Stimulated activated memory B cell treated with anti-CD40 and anti-IgM and Interleukin-4, amounts not matched to agents 10 μg/mL and 1 μg/mL and 100 μg/mL, for 72 hours (primary cell): Measurements from ENCODE around the gene WDFY2.
A peak's percentile ranks its signal among the peaks of the same experiment; 100 is the strongest.

Source experiments
- ATAC-seq: fragments of 150-1000 bp; cut with Tn5 transposase; 2 replicates; pipeline ENCODE4 v1.10.0; 2021
- H3K27ac Mint-ChIP-seq: one replicate; pipeline ENCODE4 v1.8.0; 2022; ENCODE audit warnings: mild to moderate bottlenecking, mixed read lengths
- H3K27me3 Mint-ChIP-seq: one replicate; pipeline ENCODE4 v1.8.0; 2022; ENCODE audit warnings: mixed read lengths
- H3K36me3 Mint-ChIP-seq: one replicate; pipeline ENCODE4 v1.8.0; 2022; ENCODE audit warnings: mixed read lengths
- H3K4me1 Mint-ChIP-seq: one replicate; pipeline ENCODE4 v1.8.0; 2022; ENCODE audit warnings: mixed read lengths
- H3K4me3 Mint-ChIP-seq: one replicate; pipeline ENCODE4 v1.8.0; 2022; ENCODE audit warnings: mild to moderate bottlenecking, moderate library complexity, mixed read lengths
- H3K9me3 Mint-ChIP-seq: one replicate; pipeline ENCODE4 v1.8.0; 2022; ENCODE audit warnings: mixed read lengths

Gene WDFY2

DNA sequence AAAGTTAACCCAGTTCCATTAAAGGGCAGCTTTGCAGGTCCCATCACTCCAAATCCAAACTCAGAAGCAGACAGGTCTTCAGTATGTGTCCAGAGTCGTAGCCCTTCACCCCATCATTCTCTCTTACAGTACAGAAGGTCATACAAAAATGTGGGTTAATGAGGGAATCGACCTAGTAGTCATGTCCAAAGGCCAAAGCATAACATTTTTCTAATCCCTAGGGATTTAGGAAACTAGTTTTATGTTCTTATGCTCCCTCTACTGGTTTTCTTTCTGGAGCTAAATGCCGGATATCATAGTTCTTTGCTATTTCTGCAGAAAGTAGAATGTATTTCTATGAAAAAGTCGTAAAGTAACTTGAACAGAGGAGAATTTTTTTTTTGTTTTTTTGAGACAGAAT is 147.5 kb downstream of the WDFY2 start:
- H3K36me3 Mint-ChIP-seq = peaks cover 21% of the 10 kb centered on the region
- H3K4me1 Mint-ChIP-seq = no peaks in the 10 kb centered on the region
- no peak overlapping the region for H3K27ac Mint-ChIP-seq
- H3K9me3 Mint-ChIP-seq = no peaks in the 10 kb centered on the region
- H3K27me3 Mint-ChIP-seq = no peaks in the 10 kb centered on the region
- no peak for ATAC-seq
- H3K4me3 Mint-ChIP-seq = no peak overlapping the region

DNA sequence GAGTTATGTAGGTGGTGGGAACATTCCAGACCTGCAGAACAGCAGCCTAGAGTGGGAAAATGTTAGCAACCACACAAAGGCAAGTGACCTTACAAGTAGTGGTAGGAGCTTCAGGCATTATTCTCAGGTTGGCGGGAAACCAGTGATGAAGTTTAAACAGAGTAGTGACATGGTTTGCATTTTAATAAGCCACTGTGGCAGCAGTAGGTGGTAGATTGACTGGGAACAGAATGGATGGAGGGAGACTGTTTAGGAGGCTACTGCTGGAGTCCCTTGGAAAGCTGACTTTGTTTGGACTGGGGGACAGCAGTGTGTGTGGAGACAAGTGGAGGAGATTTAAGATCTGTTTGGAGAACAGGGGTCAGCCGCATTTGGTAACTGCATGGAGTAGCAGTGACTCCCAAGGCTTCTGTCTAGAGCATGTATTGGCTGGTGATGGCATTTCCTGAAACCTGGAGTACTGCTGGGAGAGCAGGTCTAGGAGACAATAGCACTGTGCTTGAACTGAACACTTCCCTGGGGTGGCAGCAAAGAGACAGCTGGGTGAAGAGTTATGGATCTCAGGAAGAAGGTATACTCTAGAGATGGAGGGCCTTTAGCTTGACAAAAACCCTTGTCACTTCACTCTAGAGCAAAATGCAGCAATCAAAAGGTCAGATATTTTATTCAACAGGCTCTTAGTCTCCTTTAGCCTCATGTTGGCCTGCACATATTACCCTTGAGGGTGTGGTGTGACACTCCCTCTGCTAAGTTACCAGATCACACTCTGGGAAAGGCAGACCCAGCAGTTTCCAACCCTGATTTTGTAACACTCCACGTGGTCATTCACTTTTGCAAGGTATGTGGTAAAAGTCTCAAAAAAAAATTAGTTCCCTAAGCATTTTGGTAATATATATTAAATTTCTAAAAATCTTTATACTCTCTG is 149.4 kb downstream of the WDFY2 start:
- H3K9me3 Mint-ChIP-seq = no peaks in the 10 kb centered on the region
- H3K4me3 Mint-ChIP-seq = no peak overlapping the region
- no peak overlapping the region for H3K27ac Mint-ChIP-seq

DNA sequence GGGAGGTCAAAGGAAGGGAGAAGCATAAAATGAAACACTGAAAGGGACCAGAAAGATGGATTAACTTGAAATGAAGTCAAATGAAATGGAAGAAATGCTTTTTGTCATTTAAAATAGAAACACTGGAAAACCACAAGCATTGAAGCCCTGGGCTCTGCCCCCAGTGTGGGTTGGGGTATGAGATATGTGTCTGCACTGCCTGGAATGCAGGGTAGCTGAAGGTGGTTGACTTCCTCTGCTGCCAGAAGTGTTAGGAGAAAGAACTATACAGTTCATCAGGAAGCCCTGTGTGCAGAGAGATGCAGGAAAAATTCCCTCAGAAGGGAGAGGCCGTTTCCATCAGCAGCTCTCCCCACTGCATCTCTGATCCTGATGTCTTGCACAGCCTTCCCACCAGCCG is 150.5 kb downstream of the WDFY2 start:
- no peaks in the 10 kb centered on the region for H3K9me3 Mint-ChIP-seq
- peaks cover 34% of the 10 kb centered on the region for H3K36me3 Mint-ChIP-seq
- H3K27me3 Mint-ChIP-seq = no peaks in the 10 kb centered on the region
- H3K4me3 Mint-ChIP-seq = no peak overlapping the region
- ATAC-seq = no peak
- H3K27ac Mint-ChIP-seq = no peak overlapping the region
- H3K4me1 Mint-ChIP-seq = no peaks in the 10 kb centered on the region

More for the DNA sequence above, 149.4 kb downstream of the WDFY2 start:
- ATAC-seq = no peak
- H3K4me1 Mint-ChIP-seq = no peaks in the 10 kb centered on the region
- peaks cover 23% of the 10 kb centered on the region for H3K36me3 Mint-ChIP-seq
- no peaks in the 10 kb centered on the region for H3K27me3 Mint-ChIP-seq

DNA sequence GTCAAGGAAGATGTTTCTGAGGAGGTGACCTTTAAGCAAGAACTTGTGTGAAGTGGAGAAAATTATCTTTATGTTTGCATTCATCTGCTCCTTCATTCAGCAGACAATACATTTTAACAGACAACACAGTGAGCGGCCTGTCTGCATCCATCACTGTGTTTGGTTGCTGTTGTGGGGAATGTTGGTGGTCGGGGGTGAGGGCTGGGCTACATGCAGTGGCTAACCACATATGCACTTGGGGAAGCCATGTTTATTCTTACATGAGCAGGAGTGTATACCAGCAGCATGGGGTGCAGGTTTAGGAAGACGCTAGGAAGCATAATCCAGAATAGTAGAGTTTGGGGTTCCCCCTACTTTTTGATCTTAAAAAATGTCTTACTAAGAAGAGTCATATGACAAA is 153.3 kb downstream of the WDFY2 start:
- Mint-ChIP-seq H3K27ac (no peak overlapping the region), H3K27me3 (no peaks in the 10 kb centered on the region)

DNA sequence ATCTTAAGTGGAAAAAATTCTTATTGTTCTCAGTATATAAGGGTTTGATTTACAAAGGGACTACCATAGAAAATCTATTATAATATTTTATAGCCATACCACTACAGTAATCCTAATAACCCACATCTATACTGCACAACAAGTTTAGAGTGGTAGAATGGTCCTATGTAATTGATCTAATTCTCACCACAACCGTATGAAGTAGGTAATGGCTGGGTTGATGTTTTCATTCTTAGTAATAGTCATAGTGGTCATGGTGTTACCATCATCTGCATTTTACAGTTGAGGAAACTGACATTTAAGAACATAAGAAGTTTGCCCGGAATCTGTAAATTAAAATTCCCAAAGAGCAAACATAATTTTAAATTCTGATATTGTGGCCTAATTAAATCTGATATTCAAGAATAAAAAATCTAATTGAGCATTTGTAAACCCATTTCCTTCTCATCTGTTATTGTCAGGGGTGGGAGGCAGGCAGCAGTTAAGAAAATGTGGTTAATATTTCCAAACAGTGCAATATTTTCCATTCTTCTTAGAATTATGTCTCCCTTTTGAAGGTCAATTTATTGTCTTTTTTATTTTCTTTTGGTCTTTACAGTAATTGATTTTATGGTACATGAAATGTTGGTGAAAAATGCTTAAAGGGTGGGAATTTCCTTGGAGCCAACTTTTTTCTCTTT is 154.1 kb downstream of the WDFY2 start:
- no peaks in the 10 kb centered on the region for H3K27me3 Mint-ChIP-seq
- H3K27ac Mint-ChIP-seq = peak overlapping the region; percentile 72
- no peak overlapping the region for H3K4me3 Mint-ChIP-seq
- peaks cover 56% of the 10 kb centered on the region for H3K36me3 Mint-ChIP-seq
- H3K4me1 Mint-ChIP-seq = no peaks in the 10 kb centered on the region
- ATAC-seq = peak; percentile 77
- H3K9me3 Mint-ChIP-seq = no peaks in the 10 kb centered on the region

More for the DNA sequence above, 153.3 kb downstream of the WDFY2 start:
- Mint-ChIP-seq H3K4me1 (no peaks in the 10 kb centered on the region), H3K36me3 (peaks cover 53% of the 10 kb centered on the region), H3K4me3 (no peak overlapping the region), H3K9me3 (no peaks in the 10 kb centered on the region)
- ATAC-seq = no peak

DNA sequence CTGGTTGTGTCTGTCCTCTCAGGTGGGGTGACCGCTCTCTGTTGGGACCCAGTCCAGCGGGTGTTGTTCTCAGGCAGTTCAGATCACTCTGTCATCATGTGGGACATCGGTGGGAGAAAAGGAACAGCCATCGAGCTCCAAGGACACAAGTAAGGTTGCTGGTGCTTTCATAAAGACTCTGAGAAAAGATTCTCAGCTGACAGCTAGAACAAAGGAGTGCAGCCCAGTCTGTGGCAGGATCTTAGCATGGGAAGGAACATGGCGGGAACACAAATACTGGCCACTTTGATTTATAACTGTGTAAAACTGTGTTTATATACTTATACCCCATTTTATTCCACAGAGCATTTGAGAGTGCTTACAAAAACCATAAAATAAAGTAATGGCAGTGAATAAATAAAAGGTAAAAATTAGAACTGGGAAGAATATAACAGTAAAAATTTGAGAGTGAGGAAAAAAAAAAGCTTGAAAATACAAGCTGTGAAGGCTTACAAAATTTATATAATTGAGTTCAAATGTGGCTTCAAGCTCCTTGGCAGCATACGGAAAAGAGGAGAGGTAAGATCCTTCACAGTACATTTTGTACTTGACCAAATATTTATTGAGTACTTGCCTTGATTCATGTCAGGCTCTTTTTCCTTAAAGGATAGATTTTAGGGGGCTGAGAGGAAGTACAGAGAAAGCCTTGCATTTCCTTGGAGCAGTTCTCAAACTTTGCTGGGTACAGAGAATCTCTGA is 154.9 kb downstream of the WDFY2 start:
- Mint-ChIP-seq H3K27ac (peak overlapping the region; percentile 72), H3K4me3 (no peak overlapping the region), H3K27me3 (no peaks in the 10 kb centered on the region), H3K4me1 (no peaks in the 10 kb centered on the region), H3K9me3 (no peaks in the 10 kb centered on the region), H3K36me3 (peaks cover 58% of the 10 kb centered on the region)
- no peak for ATAC-seq

DNA sequence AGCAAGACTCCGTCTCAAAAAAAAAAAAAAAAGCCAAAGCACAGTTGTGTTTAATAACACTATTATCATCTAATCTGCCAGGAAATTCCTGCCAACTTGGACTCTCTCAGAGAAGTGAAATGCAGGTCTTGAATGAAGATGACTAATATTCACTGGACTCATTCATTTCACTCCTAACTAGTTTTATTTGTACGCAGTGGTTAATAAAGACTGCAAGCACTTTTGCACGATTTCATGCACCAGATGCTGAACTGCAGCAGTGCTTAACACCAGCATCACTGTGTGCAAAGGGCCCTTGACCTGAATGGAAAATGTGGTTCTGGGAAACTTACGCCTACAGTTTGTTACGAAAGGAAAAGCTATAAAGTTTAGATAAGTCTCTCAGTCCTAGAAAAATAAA is 156.4 kb downstream of the WDFY2 start:
- ATAC-seq = no peak
- Mint-ChIP-seq H3K27ac (peak overlapping the region; percentile 46), H3K4me3 (no peak overlapping the region), H3K27me3 (no peaks in the 10 kb centered on the region), H3K4me1 (no peaks in the 10 kb centered on the region), H3K36me3 (peaks cover 59% of the 10 kb centered on the region), H3K9me3 (no peaks in the 10 kb centered on the region)

DNA sequence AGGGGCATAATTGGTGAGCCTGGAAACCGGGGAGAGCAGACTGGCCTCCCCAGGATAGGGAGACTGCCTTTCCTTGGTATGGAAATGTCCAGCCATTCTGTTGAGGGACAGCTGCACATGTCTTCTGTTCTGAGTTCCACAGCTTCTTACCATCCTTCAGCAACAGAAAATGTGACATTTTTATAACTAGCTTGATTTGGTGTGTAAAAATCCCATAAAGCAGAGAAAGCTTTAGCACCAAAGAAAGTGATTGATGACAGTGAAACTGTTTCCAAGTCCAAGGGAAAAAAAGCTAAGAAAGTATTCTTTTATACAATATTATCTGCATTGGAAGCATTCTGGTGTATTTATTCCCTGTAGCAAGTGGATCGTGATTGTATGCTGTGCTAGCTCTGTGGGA is 157.8 kb downstream of the WDFY2 start:
- H3K4me3 Mint-ChIP-seq = no peak overlapping the region
- no peak overlapping the region for H3K27ac Mint-ChIP-seq
- H3K36me3 Mint-ChIP-seq = peaks cover 56% of the 10 kb centered on the region
- no peak for ATAC-seq
- H3K27me3 Mint-ChIP-seq = no peaks in the 10 kb centered on the region
- no peaks in the 10 kb centered on the region for H3K9me3 Mint-ChIP-seq
- H3K4me1 Mint-ChIP-seq = no peaks in the 10 kb centered on the region

DNA sequence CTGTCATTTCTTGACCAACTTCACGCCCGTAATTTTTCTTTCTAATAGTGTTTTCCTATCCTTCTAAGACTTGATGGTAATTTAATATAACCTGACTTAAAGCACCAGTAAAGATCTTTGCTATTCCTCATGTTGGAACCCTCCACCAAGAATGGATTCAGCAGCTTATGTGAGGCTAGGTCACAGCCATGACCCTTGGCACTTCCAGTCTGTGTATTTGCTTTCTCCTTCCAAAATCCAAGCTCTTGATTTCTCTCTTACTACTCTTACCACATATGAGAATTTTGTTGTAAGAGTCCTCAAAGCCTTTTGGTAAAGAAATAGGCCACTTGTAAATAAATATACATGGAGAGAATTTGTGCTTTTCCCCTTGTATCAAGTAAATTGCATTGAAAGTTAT is 158.3 kb downstream of the WDFY2 start:
- H3K9me3 Mint-ChIP-seq = no peaks in the 10 kb centered on the region
- no peak overlapping the region for H3K4me3 Mint-ChIP-seq
- no peaks in the 10 kb centered on the region for H3K27me3 Mint-ChIP-seq
- H3K4me1 Mint-ChIP-seq = no peaks in the 10 kb centered on the region
- no peak for ATAC-seq
- H3K36me3 Mint-ChIP-seq = peaks cover 62% of the 10 kb centered on the region
- H3K27ac Mint-ChIP-seq = no peak overlapping the region

DNA sequence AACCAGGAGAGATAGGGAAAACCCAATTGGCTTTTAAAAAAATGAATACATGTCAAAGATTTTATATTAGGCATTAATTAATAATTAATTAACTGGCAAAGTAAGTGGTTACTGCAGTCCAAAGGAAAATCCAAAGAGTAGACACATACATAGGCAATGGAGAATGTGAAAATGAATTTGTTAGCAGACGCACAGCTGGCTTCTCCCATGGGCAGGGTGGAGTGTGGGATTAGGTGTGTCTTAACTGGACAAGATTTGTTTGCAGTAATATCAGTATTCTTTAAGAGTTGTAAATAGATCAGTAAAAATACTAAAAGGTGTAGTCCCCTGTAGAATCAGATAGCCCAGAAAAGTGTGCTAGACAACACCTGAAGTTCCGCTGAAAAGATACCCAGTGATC is 161.0 kb downstream of the WDFY2 start:
- Mint-ChIP-seq H3K9me3 (peaks cover 5% of the 10 kb centered on the region), H3K27me3 (no peaks in the 10 kb centered on the region), H3K36me3 (peaks cover 59% of the 10 kb centered on the region), H3K4me3 (no peak overlapping the region), H3K4me1 (no peaks in the 10 kb centered on the region), H3K27ac (no peak overlapping the region)
- ATAC-seq = no peak

DNA sequence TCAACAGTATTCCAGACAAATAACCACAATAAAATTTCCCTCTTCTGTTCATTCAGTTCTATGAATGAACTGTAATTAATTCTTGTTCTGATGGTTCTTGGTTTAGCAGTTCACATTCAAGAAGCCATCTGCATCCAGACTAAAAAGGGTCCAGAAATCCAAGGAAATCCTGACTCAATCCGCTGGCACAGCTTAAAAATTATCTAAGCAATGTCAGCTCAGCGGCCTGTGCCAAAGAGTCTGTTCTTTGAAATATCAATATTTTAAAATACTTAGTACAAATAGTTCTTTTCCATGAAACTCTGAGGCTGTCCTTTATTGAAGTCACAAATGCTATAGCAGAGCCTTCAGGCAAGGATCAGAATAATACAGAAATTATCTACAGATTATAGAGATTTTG is 162.5 kb downstream of the WDFY2 start:
- no peak overlapping the region for H3K27ac Mint-ChIP-seq
- no peaks in the 10 kb centered on the region for H3K4me1 Mint-ChIP-seq
- no peaks in the 10 kb centered on the region for H3K27me3 Mint-ChIP-seq
- no peak for ATAC-seq
- H3K4me3 Mint-ChIP-seq = no peak overlapping the region
- H3K9me3 Mint-ChIP-seq = peaks cover 5% of the 10 kb centered on the region
- H3K36me3 Mint-ChIP-seq = peaks cover 58% of the 10 kb centered on the region

DNA sequence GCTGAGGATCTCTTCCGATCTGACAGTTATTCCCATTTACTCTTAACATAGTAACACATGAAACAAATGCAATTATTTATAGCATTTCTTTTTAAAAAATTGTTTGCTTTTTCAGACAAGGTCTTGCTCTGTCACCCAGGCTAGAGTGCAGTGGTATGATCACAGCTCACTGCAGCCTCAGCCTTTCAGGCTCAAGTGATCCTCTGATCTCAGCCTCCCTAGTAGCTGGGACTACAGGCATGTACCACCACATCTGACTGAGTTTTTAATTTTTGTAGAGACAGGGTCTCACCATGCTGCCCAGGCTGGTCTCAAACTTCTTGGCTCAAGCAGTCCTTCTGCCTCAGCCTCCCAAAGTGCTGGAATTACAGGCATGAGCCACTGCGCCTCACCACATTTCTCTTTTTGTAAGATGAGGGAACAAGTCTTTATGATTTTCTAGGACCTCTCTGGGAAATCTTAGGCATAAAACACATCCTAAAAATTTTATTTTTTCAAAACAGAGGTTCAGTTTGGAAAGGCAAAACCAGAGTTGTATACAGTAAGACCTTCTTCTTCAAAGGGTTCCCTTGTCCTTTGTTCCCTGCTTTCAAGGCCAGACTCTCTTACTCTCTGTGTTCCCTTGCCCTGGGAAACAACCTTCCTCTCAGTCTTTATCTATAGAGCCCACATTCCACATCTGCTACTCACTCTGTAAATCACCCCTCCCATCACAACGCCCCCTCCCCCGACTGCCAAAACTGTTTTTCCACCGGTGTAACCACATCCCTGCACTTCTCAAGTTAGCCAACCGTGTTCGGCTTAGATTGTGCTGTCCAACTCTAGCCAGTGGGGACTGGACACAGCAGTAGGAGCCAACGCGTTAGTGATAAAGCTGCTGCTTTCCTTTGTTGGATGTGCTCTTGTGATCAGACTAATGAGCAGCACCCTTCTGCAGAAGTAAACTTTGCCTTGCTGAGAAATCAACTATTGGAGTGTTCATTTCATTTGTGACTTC is 163.5 kb downstream of the WDFY2 start:
- peaks cover 55% of the 10 kb centered on the region for H3K36me3 Mint-ChIP-seq
- no peak overlapping the region for H3K27ac Mint-ChIP-seq
- H3K4me3 Mint-ChIP-seq = no peak overlapping the region
- no peak for ATAC-seq
- H3K4me1 Mint-ChIP-seq = no peaks in the 10 kb centered on the region
- peaks cover 5% of the 10 kb centered on the region for H3K9me3 Mint-ChIP-seq
- no peaks in the 10 kb centered on the region for H3K27me3 Mint-ChIP-seq

DNA sequence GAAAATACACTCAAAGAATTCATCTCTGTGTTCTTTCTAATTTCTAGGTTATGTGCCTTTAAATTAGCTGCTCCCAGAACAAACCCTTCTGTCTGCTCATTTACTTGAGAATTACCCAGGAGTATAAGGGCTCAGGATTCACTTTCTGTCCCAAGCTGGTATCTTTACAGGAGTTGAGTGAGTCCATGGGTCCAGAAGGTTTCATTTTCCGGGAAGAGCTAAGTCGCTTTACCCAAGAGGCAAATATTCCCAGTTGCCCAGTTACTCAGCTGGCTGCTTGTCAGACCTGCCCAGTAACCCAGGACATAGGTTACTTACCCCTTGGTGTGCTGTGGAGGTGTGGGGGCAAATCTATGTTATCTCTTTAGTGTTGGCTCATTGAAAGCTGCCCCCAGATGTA is 172.4 kb downstream of the WDFY2 start:
- no peaks in the 10 kb centered on the region for H3K4me1 Mint-ChIP-seq
- H3K36me3 Mint-ChIP-seq = peaks cover 52% of the 10 kb centered on the region
- no peak for ATAC-seq
- no peak overlapping the region for H3K4me3 Mint-ChIP-seq
- no peaks in the 10 kb centered on the region for H3K9me3 Mint-ChIP-seq
- H3K27ac Mint-ChIP-seq = no peak overlapping the region
- H3K27me3 Mint-ChIP-seq = no peaks in the 10 kb centered on the region

DNA sequence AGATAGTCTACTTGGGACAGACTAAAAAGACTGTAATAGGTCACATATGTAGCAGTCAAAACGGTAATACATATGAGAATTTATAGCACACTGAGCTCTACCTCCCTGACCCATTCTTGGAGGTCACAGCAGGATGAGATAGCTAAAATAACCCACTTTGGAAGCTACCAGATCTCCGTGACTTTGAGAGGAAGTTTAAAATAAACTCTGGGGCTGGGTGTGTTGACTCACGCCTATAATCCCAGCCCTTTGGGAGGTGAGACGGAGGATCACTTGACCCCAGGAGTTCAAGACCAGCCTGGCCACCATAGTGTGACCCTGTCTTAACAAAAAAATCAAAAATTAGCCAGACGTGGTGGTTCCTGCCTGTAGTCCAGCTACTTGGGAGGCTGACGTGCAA is 174.4 kb downstream of the WDFY2 start:
- no peak overlapping the region for H3K27ac Mint-ChIP-seq
- H3K36me3 Mint-ChIP-seq = peaks cover 50% of the 10 kb centered on the region
- H3K9me3 Mint-ChIP-seq = no peaks in the 10 kb centered on the region
- ATAC-seq = no peak
- no peak overlapping the region for H3K4me3 Mint-ChIP-seq
- H3K27me3 Mint-ChIP-seq = no peaks in the 10 kb centered on the region
- H3K4me1 Mint-ChIP-seq = peaks cover 12% of the 10 kb centered on the region
